ENCODE results near the gene FGF7.
A peak's percentile ranks its signal among the peaks of the same experiment; 100 is the strongest.

FGF7 gene

GRCh38 chr15:49421991-49422390 is 1.1 kb upstream of the FGF7 start:
- DNase-seq (ENCODE audit: low spot score) = peak; percentile 38
- in situ Hi-C loops (cut with MboI; ENCODE audit: low sequenced_read_pairs, unreplicated experiment) = no loop called here
- peak; percentile 59 for TF ChIP-seq CTCF (IDR thresholded peaks at IDR 0.05; ENCODE audit: borderline replicate concordance, control extremely low read depth, extremely low read depth, insufficient read depth, missing control alignments)

- DNase-seq (ENCODE audit: low spot score) = no peak
- in situ Hi-C loops (cut with MboI; ENCODE audit: low sequenced_read_pairs, unreplicated experiment) = no loop called here
- TF ChIP-seq CTCF (IDR thresholded peaks at IDR 0.05; ENCODE audit: borderline replicate concordance, control extremely low read depth, extremely low read depth, insufficient read depth, missing control alignments) = no peak
Observed at GRCh38 chr15:49423901-49424550, 984 bp downstream of the FGF7 start.

GRCh38 chr15:49424954-49425353 is 1.9 kb downstream of the FGF7 start:
- no peak for TF ChIP-seq CTCF (IDR thresholded peaks at IDR 0.05; ENCODE audit: borderline replicate concordance, control extremely low read depth, extremely low read depth, insufficient read depth, missing control alignments)
- in situ Hi-C loops (cut with MboI; ENCODE audit: low sequenced_read_pairs, unreplicated experiment) = no loop called here
- DNase-seq (ENCODE audit: low spot score) = no peak

GRCh38 chr15:49427372-49427771 is 4.3 kb downstream of the FGF7 start:
- in situ Hi-C loops (cut with MboI; ENCODE audit: low sequenced_read_pairs, unreplicated experiment) = no loop called here
- no peak for TF ChIP-seq CTCF (IDR thresholded peaks at IDR 0.05; ENCODE audit: borderline replicate concordance, control extremely low read depth, extremely low read depth, insufficient read depth, missing control alignments)
- no peak for DNase-seq (ENCODE audit: low spot score)

GRCh38 chr15:49428409-49429095 is 5.5 kb downstream of the FGF7 start:
- TF ChIP-seq CTCF (IDR thresholded peaks at IDR 0.05; ENCODE audit: borderline replicate concordance, control extremely low read depth, extremely low read depth, insufficient read depth, missing control alignments) = no peak
- no peak for DNase-seq (ENCODE audit: low spot score)
- in situ Hi-C loops (cut with MboI; ENCODE audit: low sequenced_read_pairs, unreplicated experiment) = no loop called here

- TF ChIP-seq CTCF (IDR thresholded peaks at IDR 0.05; ENCODE audit: borderline replicate concordance, control extremely low read depth, extremely low read depth, insufficient read depth, missing control alignments) = no peak
- in situ Hi-C loops (cut with MboI; ENCODE audit: low sequenced_read_pairs, unreplicated experiment) = no loop called here
- DNase-seq (ENCODE audit: low spot score) = no peak
Observed at GRCh38 chr15:49430046-49430445, 7.0 kb downstream of the FGF7 start.
